NCI-H1694 treated with DMSO at 0.1 percent for 48 hours (cell line): Measurements from ENCODE around the gene ASNSD1.

ENCODE experiments used
- DNase-seq: peaks from one replicate; lab custom pipeline; 2025; lab: John Stamatoyannopoulos, UW

The ASNSD1 gene

DNA sequence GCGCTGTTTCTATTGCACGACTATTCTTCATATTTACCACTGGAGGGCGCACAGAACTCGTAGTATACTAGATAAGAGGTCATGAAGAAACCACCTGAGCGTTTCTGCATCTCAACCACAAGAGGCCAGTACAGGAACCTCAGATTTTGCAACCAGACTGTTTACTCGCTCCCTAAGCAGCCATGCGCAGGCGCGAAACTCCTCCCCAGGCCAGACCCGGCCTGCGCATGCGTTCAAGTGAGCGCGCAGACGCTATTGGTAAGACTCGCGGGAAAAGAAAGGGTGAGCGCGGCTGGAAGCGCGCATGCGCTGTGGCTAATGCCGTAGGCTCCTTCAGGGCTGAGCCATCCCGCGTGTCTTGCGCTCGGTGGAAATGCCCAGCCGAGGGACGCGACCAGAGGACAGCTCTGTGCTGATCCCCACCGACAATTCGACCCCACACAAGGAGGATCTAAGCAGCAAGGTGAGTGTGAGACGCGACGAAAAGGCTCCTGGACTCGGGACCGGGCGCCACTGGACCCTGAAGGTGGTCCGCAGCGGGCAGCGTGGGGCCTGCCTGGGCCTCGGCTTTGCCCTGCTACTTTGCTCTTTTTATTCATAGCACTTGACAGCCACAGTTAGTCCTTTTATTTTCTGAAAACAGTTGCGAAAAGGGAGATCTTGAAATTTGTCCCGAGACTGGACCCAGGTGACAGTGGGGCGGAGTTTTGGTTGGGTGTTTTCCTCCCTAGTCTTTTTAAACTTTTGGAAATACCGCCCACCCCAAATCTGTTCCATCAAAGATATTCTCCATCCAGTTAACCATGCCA, at the start of gene ASNSD1:
ASNSD1 (plus strand) TSS at position 312 of the 809 bp plus-strand sequence. CDS start 4,674 bp downstream, outside the sequence.
- DNase-seq = peak; percentile 99

DNA sequence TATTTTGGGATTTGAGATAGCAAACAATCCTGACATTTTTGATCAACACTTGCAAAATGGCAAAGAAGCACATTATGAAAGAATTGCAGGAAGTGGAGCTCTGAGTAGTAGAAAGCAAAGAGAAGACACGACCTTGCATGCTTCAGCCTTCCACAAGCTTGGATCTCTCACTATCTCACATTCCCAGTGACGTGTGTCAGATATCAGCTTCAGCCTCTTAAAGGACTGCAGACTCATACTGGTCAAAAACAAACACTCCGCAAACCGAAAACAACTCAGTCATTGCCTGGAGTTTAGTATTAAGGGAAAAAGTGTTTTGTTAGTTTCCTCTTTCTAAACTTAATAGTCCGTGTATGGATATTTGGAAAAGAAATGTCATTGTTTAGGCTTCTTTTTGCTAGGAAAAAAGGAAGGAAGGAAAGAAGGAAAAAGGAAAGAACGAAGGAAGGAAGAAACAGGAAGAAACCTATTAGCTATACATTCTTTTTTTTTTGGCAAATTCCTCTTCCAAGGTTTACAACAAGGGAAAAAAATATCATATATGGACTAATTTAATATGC, 48.1 kb upstream of the ASNSD1 start:
- DNase-seq = no peak

DNA sequence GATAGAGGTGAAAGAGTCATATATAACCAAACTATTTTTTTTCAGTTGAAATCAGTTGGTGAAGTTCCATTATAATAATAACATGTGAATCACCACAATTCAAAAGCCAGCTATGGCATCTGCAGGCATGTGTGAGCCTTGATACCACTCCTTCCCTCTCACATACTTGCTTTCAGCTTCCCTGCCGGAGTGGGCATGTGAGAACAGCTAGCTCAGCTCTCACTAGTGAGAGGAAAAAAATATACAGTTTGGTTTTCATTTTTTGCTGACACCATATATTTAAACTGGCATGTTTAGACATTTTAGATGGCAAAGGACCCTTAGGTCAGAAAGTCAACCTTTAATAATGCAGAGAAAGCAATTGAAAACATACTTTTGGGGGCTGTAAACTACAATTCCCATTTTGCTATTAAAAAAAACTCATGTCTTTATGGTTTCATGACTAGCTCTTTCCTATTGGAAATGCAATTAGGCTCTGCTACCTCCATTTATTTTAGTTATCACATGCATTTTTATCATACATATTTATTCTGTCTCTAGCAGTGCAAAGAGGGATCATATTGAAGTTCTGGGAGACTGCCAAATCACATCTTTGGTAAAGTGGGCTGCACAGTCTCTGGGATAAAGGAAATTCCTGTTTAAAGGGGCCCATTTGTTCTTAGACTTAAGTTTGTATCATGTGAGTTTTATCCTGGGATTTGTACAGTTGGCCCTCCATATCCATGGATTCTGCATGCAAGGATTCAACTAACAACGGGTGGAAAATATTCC, 47.4 kb upstream of the ASNSD1 start:
- no peak for DNase-seq

DNA sequence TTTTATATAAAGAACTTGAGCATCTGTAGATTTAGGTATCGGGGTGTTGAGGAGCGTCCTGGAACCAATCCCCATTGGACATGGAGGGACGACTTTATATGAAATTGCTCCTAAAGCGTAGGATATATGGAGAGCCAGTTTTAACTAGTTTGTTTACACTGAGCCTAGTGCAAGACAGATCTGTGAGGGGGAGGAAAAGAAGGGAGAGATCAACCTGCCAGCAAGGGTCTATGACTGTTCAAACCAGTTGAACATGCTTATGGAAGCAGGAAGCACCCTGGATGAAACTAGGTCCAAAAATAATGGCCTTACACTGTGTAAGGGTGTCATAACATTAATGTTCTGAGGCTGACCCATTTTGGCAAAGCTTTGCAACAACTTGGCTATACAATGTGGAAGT, 46.7 kb upstream of the ASNSD1 start:
- DNase-seq = no peak

DNA sequence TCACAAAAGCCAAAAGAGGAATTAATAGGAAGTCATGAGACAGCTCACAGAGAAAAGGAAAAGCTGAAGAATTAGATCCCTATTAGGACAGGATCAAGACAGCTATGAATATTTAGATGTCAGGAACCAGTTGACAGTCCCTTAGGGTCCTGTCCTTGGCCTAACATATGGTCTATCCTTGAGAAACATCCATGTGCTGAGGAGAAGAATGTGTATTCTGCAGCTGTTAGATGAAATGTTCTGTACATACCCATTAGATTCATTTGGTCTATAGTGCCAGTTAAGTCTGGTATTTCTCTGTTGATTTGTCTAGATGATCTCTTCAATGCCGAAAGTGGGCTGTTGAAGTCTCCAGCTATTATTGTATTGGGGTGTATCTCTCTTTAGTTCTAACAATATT, 43.1 kb upstream of the ASNSD1 start:
- no peak for DNase-seq

DNA sequence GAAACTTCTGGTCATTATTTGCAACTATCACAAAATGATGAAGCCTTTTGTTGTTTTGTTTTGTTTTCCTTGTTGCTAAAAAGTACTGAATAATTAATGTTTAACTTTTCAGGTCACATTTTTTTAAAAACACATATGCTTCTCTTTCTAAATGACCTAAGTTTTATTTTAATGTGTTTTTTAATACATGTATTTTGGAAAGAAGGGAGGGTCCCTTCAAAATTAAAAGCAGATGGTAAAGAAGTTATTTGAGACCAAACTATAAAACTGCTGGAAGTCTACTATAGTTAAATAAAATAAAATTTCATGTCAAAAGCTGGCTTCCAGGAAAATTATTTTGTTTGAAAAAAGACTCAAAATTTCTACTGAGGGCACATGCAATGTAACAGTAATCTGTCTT, 39.5 kb upstream of the ASNSD1 start:
- DNase-seq = no peak

DNA sequence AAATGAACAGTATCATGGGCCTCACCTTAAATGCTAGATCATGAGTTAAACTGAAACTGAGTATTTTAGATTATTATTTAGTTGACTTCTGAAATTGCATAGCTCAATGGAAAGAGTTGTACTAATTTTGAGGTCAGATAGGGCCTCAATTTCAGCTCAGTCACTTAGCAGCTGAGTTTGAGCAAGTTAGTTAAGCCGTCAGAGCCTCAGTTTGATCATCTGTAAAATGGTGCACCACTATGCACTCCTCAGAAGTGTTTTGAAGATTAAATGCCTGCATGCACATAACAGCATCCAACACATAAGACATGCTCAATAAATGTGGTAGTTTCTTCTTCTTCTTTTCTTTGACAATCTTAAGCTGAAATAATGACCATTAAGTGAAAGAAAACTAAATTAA, 38.2 kb upstream of the ASNSD1 start:
- no peak for DNase-seq

DNA sequence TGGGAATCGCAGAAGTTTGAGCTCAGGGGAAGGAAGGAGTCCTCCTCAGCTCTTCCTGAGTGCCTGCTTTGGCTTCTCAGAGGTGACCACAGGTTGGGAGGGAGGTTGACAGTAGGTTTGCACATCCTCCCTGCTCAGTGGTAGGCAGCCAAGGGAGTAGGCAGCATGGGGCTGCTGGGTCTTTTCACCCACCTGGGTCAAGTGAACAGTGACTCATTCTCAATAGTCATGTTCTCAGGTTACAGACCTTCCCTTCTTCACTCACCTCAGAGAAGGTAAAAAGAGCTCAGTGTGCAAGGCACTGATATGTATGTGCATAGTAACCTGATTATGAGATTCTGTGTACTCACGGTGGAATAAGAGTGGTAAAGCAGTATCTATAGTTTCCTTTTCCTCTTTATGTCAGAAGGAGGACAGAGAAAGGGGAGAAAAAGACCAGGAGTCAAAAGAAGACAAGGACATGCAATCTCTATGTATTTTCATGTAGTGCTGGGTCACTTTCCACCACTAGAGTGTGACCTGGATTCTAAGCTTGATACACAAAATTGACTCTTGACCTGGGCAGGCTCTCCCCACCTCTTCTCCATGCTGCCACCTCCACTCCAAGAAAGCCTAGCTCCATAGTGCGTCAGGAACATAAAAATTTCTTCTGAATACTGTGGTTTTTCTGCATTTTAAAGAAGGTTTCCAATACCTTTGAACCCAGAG, 36.5 kb upstream of the ASNSD1 start:
- no peak for DNase-seq

DNA sequence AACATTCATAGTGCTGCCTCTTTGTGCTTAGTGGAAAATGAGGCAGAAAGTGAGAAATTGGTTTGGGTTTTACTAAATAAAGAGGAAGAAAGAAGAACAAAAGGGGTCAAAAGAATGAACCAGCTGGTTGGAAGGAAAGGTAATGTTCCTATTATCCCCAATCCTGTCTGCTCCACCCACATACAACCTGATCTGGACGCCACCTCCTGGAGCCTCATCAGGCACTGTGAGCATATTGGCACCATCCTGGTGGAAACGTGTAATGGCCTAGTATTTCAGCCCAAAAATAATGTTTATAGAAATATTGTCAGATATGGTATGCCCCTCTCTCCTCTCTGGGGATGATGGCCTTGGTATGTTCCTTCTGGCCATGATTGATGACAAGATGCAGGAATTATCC, 35.6 kb upstream of the ASNSD1 start:
- DNase-seq = no peak

DNA sequence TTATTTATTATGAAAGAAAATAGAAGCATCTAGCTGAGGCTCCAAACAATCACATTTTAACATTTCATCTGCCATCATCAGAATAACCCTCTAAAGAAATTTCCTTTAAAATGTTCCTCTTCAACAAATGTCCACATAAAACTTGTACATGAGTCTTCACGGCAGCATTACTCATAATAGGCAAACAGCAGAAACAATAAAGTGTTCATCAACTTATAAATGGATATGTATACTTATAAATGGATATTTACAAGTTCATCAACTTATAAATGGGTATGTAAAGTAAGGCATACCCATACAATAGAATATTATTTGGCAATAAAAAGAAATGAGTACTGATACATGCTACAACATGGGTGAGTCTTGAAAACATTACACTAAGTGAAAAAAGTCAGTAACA, 33.5 kb upstream of the ASNSD1 start:
- no peak for DNase-seq

DNA sequence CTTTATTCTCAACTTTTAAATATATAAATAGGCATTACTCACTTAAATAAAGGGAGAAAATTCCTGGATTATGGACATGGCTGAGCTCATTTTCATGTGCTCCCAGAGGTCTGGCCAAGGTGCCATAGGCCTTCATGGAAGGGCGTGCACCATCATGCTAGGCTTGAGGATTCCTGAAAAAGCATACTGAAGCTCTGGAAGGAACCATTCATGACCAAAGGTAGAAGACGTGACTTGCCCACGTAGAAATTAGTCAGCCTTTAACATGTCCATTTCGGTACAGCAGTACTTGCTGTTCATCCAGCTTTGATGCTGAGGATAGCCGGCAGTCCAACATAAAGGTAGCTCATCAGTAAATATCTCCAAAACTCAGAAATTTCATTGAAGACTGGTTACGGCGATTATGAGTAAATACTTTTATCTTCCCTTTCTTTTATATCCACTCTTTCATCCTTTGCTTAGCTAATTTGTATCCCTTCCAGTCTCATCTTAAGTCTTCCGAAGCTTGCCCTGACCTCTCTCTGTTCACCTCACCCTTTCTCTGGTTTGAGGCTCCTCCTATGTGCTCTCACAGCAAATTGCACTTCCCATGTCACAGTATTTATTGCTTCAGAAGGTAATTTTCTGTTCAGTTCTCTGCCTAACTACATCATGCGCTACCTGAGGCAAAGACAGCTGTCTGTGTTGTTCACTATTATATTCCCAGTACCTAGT, 32.3 kb upstream of the ASNSD1 start:
- DNase-seq = no peak

DNA sequence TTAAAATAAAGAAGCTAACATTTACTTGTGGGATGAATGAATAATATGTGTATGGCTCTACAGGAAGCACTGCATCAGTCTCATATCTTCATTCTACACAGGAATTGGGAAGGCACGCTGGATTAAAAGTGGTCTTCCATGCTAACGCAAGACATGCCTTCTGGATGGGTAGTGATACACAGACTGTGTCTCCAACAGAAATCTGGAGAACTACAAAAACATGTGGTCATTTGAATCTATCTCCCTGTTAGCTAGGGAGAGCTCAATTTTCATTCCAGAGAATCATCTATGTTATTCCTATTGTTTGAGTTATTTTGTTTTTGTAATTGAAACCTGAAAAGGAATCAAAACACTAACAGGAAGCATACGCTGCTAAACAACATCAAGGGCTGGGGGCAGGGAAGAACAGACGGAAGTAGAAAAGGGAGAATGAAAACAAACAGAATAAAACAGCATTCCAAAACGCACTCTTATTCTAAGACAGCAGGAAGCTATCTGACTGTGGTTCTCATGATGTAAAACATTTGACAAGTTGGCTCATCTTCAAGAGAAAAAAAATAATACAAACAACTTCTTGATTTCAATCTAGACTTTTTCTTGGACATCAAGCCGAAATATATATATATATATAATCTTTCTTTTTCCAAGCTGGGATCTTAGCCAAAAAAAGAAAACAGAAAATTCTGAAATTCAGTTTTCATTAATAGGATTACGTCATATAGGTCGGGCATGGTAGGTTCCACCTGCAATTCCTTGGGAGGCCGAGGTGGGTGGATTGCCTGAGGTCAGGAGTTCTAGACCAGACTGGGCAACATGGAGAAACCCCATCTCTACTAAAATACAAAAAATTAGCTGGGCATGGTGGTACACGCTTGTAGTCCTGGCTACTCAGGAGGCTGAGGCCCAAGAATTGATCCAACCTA, 31.5 kb upstream of the ASNSD1 start:
- DNase-seq = no peak

DNA sequence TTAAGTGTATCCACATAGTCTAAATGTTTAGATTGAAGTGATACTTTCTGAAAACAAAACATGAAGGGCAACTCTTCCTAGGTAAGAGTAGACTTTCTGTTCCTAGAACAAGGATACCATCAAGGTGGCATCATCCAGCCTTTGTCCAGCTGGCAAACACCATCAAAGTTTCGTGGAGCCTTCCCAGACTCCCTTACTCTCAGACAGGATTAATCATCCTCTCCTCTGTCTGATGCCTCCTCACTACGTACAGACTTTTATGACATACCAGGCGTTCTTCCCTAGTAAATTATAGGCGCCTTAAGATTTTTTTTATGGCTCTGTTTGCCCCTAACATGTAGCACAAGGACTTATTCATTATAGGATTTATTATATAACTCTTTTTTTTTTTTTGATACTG, 29.4 kb upstream of the ASNSD1 start:
- DNase-seq = no peak

DNA sequence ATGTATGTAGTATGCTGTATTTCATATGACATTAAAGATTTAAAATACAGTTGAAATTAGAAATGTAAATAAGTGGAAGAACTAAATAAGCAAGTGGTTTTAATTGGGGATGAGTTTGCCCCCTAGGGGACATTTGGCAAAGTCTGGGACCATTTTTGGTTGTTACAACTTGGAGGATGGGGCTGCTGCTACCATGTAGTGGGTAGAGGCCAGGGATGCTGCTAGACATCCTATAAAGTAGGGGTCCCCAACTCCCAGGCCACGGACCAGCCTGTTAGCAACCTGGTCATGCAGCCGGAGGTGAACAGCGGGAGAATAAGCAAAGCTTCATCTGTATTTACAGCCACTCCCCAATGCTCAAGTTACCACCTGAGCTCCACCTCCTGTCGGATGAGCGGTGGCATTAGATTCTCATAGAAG, 27.9 kb upstream of the ASNSD1 start:
- DNase-seq = no peak

DNA sequence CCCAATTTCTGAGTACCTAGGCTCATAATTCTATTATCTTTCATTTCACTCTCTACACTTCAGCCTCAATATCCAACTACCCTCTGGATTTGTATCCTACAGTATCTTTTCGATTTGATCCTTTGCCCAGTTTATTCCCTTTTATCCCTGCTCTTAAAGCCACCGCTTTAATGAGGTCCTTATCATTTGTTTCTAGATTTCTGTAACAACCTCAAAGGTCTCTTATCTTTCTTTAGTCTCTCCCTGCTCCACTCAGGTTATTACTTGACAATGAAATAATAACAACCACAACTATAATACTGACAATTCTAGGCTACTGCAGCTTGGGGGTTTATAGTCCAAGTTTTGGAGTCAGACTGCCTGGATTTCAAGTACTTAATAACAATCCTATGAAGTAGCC, 25.9 kb upstream of the ASNSD1 start:
- DNase-seq = no peak

DNA sequence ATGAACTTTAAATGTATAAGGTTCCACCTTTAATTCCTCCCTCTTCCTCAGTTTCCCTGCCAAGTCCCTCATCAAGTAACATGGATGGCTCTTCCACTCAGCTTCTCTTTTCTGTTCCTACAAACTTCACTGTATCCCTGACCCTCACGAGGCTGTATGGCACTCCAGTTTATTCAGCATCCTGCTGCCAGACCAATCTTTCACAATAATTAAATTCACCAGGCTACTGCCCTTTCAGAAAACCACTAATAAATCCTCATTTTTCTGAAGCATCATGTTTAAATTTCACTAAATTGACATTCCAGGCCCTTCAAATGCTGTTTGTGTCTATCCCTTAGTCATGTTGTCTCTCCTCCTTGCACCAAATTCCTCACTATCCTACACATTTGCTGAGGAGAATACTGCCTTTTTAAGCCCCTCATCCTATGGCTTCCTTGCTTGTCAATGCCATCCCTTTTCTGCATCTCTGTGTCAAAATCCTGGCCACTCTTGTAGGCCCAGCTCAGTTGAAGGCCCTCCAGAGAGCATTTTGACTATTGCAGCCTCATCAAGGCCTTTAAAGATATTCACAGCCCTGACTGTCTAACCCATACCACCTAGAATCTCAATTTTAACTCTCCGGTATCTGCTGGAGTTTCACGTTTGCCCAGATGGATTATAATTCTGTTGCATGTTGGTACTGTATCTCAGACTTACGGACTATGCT, 22.8 kb upstream of the ASNSD1 start:
- DNase-seq = no peak

DNA sequence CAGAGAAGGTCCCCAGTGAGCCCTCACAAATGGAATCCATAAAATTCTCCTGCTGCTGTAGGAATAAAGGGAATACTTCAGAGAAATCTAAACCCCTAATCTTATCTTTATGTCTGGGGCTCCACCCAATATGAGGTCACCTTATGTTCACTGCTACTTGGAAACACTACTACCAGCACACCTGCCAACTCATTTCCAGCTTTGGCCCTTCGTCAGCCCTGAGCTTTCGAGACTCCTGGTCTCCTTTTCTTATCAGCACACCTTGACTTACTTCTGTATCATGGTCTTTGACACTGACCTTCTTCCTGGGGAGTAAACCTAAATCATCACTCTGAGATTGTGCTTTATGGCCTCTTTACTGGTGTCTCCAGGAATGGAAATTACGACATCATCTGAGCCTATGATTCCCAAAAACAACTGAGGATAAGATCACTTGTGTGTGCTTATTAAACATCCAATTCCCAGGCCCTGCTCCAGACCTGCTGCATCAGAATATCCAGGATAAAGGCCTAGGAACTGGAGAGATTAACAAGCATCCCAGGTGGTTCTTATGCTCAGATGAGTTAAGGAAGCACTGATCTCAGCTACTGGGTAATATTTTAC, 22.2 kb upstream of the ASNSD1 start:
- no peak for DNase-seq

DNA sequence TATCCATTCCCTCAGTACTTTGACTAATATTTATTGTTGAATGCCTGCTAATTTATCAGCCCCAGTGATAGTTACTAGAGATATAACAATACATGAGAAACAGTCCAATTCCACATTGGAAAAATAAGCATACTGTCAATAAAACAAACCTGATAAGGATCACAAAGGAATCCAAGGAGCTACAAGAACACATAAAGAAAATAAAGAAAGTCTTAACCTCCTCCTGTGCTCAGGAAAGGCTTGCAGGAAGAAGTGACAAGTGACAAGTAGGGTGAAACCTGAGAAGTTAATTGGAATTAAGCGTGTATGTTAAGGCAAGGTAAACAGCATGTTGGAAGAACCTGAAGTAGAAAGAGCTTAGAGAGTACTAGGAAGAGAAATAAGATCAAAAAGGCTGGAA, 20.3 kb upstream of the ASNSD1 start:
- no peak for DNase-seq

DNA sequence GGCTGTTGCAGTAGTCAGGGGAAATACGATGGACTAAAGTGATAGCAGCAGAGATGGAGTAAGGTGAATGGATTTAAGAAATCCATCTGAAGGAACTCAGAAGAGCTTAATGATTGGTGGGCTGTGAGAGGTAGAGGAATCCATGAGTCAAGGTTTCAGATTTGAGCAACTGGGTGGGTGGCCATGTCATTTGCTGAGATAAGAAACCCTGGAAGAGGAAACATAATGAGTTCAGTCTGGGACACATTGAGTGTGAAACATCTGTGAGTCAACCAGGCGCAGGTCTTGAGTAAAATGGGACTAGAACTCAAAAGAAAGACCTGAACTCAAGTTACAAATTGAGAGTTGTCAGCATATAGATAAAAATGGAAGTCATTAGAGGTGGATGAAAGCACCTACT, 19.7 kb upstream of the ASNSD1 start:
- DNase-seq = no peak

DNA sequence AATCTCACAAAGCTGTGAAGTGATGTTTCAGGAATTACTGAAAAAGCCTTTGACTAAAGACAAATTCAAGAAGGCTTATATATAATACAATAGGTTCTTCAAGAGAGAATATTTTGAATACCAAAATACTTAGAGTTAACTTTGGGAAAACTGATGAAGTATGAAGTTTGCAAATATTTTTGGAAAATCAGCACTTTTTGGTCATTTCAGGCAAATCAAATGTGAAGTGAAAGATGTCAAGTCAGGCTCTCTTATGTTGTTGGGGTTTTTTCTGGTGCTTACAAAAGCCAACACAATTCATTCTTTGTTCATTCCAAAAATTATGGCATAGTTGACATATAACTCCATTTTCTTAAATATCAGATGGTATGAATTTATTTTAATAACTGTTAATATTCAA, 14.7 kb upstream of the ASNSD1 start:
- DNase-seq = no peak
